ENCODE results near the gene CD164L2. TPM values are rescaled to one million over a fixed set of nuclear protein-coding genes. Genes with fewer than 3 reads are reported as not detected.

Gene CD164L2
- total RNA-seq, 1 experiment from 2014 or later, result not detected

DNA sequence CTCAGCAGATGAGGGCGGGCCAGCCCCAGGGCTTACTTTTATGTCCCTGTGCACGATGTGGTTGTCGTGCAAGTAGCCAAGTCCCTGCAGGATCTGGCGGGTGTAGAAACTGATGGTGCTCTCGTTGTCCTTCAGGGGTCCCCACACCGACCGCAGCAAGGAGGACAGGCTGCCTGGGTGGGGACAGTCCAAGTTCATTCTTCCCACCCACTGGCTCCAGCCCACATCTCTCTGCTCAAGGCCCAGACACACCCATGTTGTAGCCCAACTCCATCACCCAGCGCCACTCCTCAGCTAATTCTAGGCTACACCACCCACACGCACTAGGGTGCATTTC, 23.3 kb downstream of the CD164L2 start:
- H3K4me1 ChIP-seq (replicated peaks), result peaks cover 3% of the 10 kb centered on the region
- H3K4me3 ChIP-seq, result no peak overlapping the region
- DNase-seq (ENCODE audit: low read depth in 1 of 2, low spot score in 2 of 2), result no peak
- H3K9me3 ChIP-seq (replicated peaks), result no peaks in the 10 kb centered on the region
- H3K27ac ChIP-seq, result no peak overlapping the region
- no peaks in the 10 kb centered on the region for H3K27me3 ChIP-seq (replicated peaks)
- H3K36me3 ChIP-seq, result peaks cover 71% of the 10 kb centered on the region

DNA sequence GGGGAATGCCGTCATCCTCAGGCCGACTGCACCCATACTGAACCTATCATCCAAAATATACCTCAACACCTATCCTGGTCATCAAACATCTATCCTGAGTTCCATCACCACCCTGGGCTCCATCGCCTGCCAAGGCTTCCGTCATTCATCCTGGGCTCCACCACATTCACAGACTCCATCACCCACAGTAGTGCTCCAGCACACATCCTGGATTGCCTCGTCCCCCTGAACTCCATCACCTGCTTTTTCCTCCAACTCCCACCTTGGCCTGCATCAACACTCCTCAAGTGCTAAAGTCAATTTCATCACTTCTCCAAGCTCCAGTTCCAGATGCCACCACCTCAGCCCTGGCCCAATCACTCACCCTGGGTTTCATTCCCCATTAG, 24.2 kb downstream of the CD164L2 start:
- no peak for DNase-seq (ENCODE audit: low read depth in 1 of 2, low spot score in 2 of 2)
- no peaks in the 10 kb centered on the region for H3K9me3 ChIP-seq (replicated peaks)
- H3K4me3 ChIP-seq, result no peak overlapping the region
- no peaks in the 10 kb centered on the region for H3K4me1 ChIP-seq (replicated peaks)
- no peaks in the 10 kb centered on the region for H3K27me3 ChIP-seq (replicated peaks)
- peaks cover 62% of the 10 kb centered on the region for H3K36me3 ChIP-seq
- H3K27ac ChIP-seq, result no peak overlapping the region

DNA sequence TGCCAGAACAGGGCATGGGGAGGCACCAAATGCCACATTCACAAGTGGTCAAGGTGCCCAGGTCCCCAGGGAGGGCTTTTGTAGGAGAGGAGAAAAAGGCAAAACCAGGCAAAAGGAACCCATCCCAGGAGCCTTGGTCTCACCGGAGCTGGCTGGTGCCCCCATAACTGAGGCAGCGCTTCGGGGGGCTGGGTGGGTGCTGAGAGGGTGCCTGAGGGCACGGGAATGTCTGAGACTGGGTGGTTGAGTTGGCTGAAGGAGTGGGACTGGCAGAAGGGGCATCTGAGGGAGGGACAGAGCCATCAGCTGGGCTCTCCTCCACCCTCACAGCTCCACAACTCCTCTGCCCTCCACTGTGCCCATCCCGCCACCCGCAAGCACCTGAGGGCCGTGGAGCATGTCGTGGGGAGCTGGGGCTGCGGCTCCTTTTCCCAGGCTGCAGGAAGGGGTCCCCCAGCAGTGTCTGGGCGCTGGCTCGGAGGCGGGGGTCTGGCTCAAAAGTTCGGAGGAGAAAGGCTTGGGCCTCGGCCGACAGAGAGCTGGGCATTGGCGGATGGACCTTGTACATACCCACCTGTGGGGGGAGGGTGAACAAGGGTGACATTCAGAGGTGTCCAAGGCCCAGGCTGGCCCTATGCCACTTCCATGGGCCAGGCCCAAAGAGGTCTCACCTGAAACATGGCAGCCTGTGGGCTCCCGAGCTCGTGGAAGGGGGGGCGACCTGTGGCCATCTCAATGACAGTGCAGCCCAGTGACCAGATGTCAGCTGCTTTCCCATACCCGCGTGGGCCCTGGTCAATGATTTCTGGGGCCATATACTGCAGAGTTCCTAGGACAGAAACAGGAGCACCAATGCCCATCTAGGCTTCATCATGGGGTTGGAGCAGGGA, 24.9 kb downstream of the CD164L2 start:
- DNase-seq (ENCODE audit: low read depth in 1 of 2, low spot score in 2 of 2), result no peak
- H3K27me3 ChIP-seq (replicated peaks), result no peaks in the 10 kb centered on the region
- H3K27ac ChIP-seq, result no peak overlapping the region
- no peaks in the 10 kb centered on the region for H3K9me3 ChIP-seq (replicated peaks)
- no peak overlapping the region for H3K4me3 ChIP-seq
- peaks cover 56% of the 10 kb centered on the region for H3K36me3 ChIP-seq
- no peaks in the 10 kb centered on the region for H3K4me1 ChIP-seq (replicated peaks)

DNA sequence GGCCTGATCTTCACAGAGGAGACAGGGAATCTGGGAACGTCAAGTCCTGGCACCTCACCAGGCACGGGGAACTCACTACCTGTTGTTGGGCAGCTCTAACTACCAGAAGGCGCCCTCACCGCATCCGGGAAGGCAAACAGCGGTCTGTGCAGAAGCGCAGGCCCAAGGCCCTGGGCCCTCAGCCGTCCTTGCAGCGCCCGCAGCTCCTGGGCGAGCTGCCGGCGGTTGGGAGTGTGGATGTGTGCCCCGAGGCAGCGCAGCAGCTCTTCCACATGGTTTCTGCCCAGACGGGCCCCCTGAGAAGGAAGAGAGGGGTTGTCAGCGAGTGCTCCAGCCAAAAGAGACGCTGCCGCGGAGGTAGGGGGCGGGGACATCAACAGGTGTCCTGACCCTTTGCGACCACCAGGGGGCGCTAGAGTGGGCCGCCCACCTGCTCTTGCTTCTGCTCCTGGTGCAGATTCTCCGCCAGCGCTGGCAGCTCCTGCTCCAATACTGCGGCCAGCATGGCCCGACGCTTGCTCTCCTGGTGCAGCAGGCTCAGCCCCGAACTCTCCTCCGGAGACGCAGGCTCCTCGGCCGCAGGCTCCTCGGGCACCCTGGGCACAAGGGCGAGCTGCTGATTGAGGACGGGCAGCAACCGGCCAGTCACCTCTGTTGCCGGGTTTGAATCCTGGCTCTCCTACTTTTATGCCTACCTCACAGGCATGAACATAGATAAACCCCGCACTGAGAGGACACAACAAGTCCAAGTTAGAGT, 25.7 kb downstream of the CD164L2 start:
- H3K36me3 ChIP-seq, result peaks cover 49% of the 10 kb centered on the region
- no peaks in the 10 kb centered on the region for H3K9me3 ChIP-seq (replicated peaks)
- no peaks in the 10 kb centered on the region for H3K4me1 ChIP-seq (replicated peaks)
- no peaks in the 10 kb centered on the region for H3K27me3 ChIP-seq (replicated peaks)
- H3K27ac ChIP-seq, result no peak overlapping the region
- peak; percentile 45 to 65 for DNase-seq (ENCODE audit: low read depth in 1 of 2, low spot score in 2 of 2)
- H3K4me3 ChIP-seq, result no peak overlapping the region

DNA sequence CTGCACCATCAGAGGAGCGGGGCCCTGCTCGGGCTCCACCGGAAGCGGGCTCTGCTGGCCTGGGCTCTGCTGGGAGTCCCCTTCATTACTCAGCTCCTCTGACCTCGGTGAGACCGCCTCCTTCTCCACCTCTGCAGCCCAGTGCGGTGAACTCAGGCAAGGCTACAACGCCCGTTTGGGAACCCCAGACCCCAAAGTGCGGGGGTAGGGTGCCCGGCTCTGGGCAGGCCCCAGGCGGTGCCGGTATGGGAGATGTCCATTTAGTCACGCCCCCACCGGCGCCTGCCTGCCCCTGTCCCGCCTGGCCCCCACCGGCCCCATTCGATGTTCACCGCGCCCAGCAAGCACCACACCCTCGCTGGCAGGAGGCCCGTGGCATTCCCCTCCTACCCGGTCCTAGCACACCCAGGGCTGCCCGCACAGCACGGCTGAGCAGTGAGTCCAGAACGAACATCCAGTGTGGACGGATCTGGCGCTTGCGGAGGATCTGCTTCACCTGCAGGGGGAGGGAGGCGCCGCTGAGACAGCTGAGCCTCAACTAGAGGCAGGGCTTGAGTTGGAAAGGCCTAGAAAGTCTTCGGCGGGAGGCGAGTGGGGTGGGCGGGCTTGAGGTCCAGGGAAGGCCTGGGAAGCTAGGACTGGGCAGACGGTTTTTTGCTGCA, 26.4 kb downstream of the CD164L2 start:
- DNase-seq (ENCODE audit: low read depth in 1 of 2, low spot score in 2 of 2), result no peak
- no peaks in the 10 kb centered on the region for H3K27me3 ChIP-seq (replicated peaks)
- no peaks in the 10 kb centered on the region for H3K9me3 ChIP-seq (replicated peaks)
- peaks cover 44% of the 10 kb centered on the region for H3K36me3 ChIP-seq
- no peak overlapping the region for H3K27ac ChIP-seq
- H3K4me3 ChIP-seq, result no peak overlapping the region
- no peaks in the 10 kb centered on the region for H3K4me1 ChIP-seq (replicated peaks)

DNA sequence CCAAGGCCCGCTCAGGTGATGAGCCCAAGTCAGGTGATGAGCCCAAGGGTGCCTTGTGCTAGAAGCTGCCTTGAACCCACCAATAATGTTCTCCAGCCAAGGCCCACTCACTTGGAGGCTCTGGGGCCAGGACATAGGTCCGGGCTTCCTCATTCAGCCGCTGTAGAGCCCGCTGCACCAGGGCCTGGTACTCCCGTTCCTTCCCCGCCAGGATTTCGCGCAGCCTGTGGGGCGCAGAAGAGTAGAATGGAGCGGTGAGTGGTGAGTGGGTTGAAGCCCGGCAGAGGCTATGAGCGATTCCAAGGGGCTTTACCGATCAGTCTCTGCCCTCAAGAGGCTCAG, 26.9 kb downstream of the CD164L2 start:
- no peak for DNase-seq (ENCODE audit: low read depth in 1 of 2, low spot score in 2 of 2)
- Histone ChIP-seq H3K27me3 (replicated peaks) (no peaks in the 10 kb centered on the region), H3K4me3 (no peak overlapping the region), H3K36me3 (peaks cover 41% of the 10 kb centered on the region), H3K9me3 (replicated peaks) (no peaks in the 10 kb centered on the region), H3K27ac (no peak overlapping the region), H3K4me1 (replicated peaks) (no peaks in the 10 kb centered on the region)

DNA sequence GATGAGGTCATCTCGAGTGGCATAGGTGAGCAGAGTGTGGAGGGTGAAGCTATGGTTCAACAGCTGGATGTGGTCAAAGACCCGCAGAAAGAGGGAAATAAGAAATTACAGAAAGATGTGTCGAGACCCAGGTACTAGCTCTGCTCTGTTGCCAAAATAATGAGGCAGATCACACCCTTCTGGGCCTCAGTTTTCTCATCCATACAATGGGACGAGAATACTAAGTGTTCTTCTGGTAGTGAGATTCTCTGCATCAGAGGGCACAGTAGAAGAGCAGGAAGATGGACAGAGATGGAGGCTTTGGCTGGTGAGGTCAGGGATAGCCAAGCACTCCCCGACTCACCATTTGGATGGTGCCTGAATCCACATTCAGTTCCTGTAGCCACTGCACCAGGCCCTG, 27.4 kb downstream of the CD164L2 start:
- no peak overlapping the region for H3K4me3 ChIP-seq
- H3K4me1 ChIP-seq (replicated peaks), result no peaks in the 10 kb centered on the region
- peaks cover 35% of the 10 kb centered on the region for H3K36me3 ChIP-seq

DNA sequence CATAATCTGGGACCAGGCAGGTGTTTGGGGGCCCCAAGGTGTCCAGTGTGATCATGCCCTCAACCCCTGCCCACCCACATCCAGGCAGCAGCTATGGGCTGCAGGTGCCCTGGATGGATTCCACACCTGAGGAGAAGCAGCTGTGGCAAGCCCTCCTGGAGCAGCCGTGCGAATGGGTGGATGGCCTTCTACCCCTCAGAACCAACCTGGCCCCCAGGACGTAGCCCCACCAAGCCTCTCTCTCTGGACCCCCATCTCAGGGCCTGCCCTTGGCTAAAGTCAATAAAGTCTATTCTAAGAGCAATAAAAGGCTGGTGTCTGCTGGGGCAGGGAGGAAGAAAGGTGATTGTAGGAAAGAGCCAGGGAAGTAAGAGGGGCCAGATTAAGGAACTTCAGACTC, 29.5 kb downstream of the CD164L2 start:
- H3K4me1 ChIP-seq (replicated peaks), result peaks cover 16% of the 10 kb centered on the region
- no peak overlapping the region for H3K4me3 ChIP-seq
- no peak overlapping the region for H3K27ac ChIP-seq
- DNase-seq (ENCODE audit: low read depth in 1 of 2, low spot score in 2 of 2), result no peak
- H3K9me3 ChIP-seq (replicated peaks), result no peaks in the 10 kb centered on the region
- H3K36me3 ChIP-seq, result peaks cover 30% of the 10 kb centered on the region
- no peaks in the 10 kb centered on the region for H3K27me3 ChIP-seq (replicated peaks)

More for the DNA sequence above, 27.4 kb downstream of the CD164L2 start:
- Histone ChIP-seq H3K9me3 (replicated peaks) (no peaks in the 10 kb centered on the region), H3K27ac (no peak overlapping the region), H3K27me3 (replicated peaks) (no peaks in the 10 kb centered on the region)
- DNase-seq (ENCODE audit: low read depth in 1 of 2, low spot score in 2 of 2), result no peak

DNA sequence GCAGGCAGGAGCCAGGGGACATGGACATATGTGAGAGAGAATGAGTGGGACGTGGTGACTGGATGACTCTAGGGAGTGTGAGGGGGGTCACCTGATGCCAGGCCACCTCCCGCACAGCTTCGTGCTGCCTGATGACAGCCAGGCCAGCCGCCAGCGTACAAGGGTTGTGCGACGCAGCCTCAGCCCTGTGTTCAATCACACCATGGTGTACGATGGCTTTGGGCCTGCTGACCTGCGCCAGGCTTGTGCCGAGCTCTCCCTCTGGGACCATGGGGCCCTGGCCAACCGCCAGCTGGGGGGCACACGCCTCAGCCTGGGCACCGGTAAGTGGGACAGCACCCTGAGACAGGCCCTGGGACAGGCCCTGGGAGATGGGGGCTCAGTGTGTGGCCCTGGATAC, 30.0 kb downstream of the CD164L2 start:
- DNase-seq (ENCODE audit: low read depth in 1 of 2, low spot score in 2 of 2), result no peak
- no peaks in the 10 kb centered on the region for H3K9me3 ChIP-seq (replicated peaks)
- H3K36me3 ChIP-seq, result peaks cover 27% of the 10 kb centered on the region

DNA sequence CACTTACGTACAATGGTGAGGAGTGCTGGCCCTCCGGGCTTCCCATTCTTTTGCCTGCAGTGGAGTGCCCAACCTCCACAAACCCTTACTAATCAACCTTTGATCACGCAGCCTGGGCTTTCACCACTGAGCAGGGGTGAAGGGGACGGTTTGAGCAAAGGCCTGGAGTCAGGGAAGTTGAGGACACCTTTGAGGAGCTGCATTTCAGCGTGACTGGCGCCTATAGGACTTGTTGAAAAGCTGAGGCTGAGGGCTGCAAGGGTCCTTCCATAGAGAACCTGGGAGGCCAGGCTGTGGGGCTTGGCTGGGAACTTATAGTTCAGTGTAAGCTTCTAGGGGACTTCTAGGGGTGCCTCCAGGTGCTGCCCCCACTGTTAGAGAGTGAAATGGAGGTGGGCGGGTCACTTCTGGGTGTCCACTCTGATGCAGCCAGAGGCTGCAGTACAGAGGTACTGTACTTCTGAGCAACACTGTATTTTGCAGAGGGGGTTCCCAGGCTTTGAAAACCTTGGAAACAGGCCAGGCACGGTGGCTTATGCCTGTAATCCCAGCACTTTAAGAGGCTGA, 31.5 kb downstream of the CD164L2 start:
- Histone ChIP-seq H3K9me3 (replicated peaks) (no peaks in the 10 kb centered on the region), H3K4me1 (replicated peaks) (peaks cover 28% of the 10 kb centered on the region), H3K36me3 (peaks cover 13% of the 10 kb centered on the region), H3K27me3 (replicated peaks) (no peaks in the 10 kb centered on the region), H3K27ac (no peak overlapping the region), H3K4me3 (no peak overlapping the region)
- DNase-seq (ENCODE audit: low read depth in 1 of 2, low spot score in 2 of 2), result no peak

More for the DNA sequence above, 30.0 kb downstream of the CD164L2 start:
- Histone ChIP-seq H3K27ac (no peak overlapping the region), H3K4me3 (no peak overlapping the region), H3K27me3 (replicated peaks) (no peaks in the 10 kb centered on the region), H3K4me1 (replicated peaks) (peaks cover 16% of the 10 kb centered on the region)

DNA sequence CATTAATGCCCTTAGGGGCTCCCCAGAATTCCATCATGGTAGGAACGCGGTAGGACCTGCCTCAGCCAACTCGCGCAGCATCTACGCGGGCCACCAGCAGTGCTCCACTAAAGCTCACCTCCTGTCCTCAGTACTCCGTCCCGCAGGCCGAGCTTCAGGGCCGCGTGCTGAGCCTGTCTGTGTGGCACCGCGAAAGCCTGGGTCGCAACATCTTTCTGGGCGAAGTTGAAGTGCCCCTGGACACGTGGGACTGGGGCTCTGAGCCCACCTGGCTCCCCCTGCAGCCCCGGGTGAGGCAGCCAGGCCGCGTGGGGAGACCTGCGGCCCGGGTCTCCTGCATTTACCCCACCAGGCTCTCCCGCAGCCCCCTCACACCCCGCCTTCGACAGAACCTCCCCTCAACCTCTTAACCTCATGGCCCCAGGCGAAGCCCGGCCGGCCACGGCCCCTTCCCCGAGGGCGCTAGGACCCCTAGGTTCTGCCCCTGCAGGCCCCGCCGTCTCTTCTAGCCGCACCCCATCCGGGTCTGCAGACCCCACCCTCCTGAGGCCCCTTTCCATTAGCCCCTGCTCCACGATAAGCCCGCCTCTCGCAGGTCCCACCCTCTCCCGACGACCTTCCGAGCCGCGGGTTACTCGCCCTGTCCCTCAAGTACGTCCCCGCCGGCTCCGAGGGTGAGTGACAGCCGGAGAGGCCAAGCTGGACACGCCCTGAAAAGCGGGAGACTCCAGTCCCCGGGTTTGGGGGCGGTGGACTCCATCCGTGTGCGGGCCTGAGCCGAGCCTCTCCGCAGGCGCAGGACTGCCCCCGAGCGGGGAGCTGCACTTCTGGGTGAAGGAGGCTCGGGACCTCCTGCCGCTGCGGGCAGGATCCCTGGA, 32.2 kb downstream of the CD164L2 start:
- no peaks in the 10 kb centered on the region for H3K27me3 ChIP-seq (replicated peaks)
- H3K4me1 ChIP-seq (replicated peaks), result peaks cover 28% of the 10 kb centered on the region
- no peak for DNase-seq (ENCODE audit: low read depth in 1 of 2, low spot score in 2 of 2)
- H3K36me3 ChIP-seq, result peaks cover 8% of the 10 kb centered on the region
- no peak overlapping the region for H3K4me3 ChIP-seq
- H3K27ac ChIP-seq, result no peak overlapping the region
- no peaks in the 10 kb centered on the region for H3K9me3 ChIP-seq (replicated peaks)

DNA sequence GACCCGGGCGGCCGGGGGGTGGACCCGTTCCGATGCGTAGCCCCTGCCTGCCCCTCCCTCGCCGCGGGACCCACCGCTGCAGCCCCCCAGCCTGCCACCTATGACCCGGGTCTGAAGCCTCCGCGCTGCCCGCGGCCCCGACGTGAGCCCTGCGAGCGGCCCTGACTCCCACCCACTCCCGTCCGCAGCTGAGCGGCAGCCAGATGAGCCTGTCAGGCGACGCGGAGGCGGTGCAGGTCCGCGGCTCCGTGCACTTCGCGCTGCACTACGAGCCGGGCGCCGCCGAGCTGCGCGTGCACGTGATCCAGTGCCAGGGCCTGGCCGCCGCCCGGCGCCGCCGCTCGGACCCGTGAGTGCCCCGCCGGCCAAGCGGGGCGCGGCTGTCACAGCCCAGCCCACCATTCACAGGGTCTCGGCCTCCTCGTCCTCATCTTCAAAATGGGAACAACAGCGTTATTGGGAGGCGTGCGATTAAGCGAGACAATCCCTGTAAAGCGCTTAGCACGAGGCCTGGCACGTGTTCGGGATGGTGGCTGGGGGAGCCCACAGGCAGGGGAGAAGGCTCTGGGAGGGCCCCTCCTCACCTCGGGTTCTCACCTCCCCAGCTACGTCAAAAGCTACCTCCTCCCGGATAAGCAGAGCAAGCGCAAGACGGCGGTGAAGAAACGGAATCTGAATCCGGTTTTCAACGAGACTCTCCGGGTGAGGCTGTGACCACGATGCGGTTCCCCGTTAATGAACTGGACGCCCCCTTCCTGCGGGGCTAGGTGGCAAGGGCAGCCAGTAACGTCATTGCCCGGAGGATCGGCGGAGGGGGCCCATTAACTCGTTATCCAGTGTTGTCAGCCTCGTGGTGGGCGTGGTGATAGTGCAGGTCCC, 33.1 kb downstream of the CD164L2 start:
- peak overlapping the region; percentile 46 for H3K4me3 ChIP-seq
- H3K4me1 ChIP-seq (replicated peaks), result peaks cover 28% of the 10 kb centered on the region
- DNase-seq (ENCODE audit: low read depth in 1 of 2, low spot score in 2 of 2), result peak; percentile 60 to 76
- no peaks in the 10 kb centered on the region for H3K9me3 ChIP-seq (replicated peaks)
- H3K36me3 ChIP-seq, result no peaks in the 10 kb centered on the region; the same call in 1 of the 2 replicates
- H3K27ac ChIP-seq, result no peak overlapping the region
- H3K27me3 ChIP-seq (replicated peaks), result no peaks in the 10 kb centered on the region

Measured in SJSA1 (cell line).